HEK293 (cell line): Measurements from ENCODE around the gene NPPB.

Experiments
- BCL11A ChIP-seq: fragments of 450-650 bp; formaldehyde crosslinking; IDR thresholded peaks from 2 replicates; pipeline ENCODE4 v1.5.1; 2016; ENCODE audit warnings: low read depth, missing biosample characterization, missing genetic modification characterization
- FEZF1 ChIP-seq: fragments of 450-650 bp; formaldehyde crosslinking; IDR thresholded peaks from 2 replicates; pipeline ENCODE4 v1.5.1; 2016; ENCODE audit warnings: missing biosample characterization, missing genetic modification characterization
- GLI4 ChIP-seq: fragments of 450-650 bp; formaldehyde crosslinking; IDR thresholded peaks from 2 replicates; pipeline ENCODE4 v1.5.1; 2016; ENCODE audit warnings: missing biosample characterization, missing genetic modification characterization
- IKZF3 ChIP-seq: fragments of 450-650 bp; IDR thresholded peaks from 2 replicates; pipeline ENCODE4 v1.5.0; 2018; ENCODE audit warnings: missing biosample characterization, mild to moderate bottlenecking, missing genetic modification characterization, moderate library complexity
- MZF1 ChIP-seq: fragments of 450-650 bp; formaldehyde crosslinking; IDR thresholded peaks from 2 replicates; pipeline ENCODE4 v1.5.1; 2017; ENCODE audit warnings: missing biosample characterization, missing genetic modification characterization, borderline replicate concordance
- SP3 ChIP-seq: fragments of 450-650 bp; formaldehyde crosslinking; IDR thresholded peaks from 2 replicates; pipeline ENCODE4 v1.5.1; 2016; ENCODE audit warnings: missing biosample characterization, missing genetic modification characterization
- WT1 ChIP-seq: fragments of 450-650 bp; formaldehyde crosslinking; IDR thresholded peaks from 2 replicates; pipeline ENCODE4 v1.5.1; 2016; ENCODE audit warnings: missing biosample characterization, missing genetic modification characterization
- ZBTB7A ChIP-seq: fragments of 450-650 bp; formaldehyde crosslinking; IDR thresholded peaks from 2 replicates; pipeline ENCODE4 v1.5.1; 2016; ENCODE audit warnings: low read depth, missing biosample characterization, missing genetic modification characterization
- ZEB2 ChIP-seq: fragments of 450-650 bp; formaldehyde crosslinking; IDR thresholded peaks from 2 replicates; pipeline ENCODE4 v1.5.1; 2016; ENCODE audit warnings: missing biosample characterization, missing genetic modification characterization
- ZNF132 ChIP-seq: fragments of 450-650 bp; formaldehyde crosslinking; IDR thresholded peaks from 2 replicates; pipeline ENCODE4 v1.5.1; 2017; ENCODE audit warnings: missing biosample characterization, missing genetic modification characterization, borderline replicate concordance
- ZNF169 ChIP-seq: fragments of 450-650 bp; formaldehyde crosslinking; IDR thresholded peaks from 2 replicates; pipeline ENCODE4 v1.5.1; 2016; ENCODE audit warnings: missing biosample characterization, missing genetic modification characterization
- ZNF391 ChIP-seq: fragments of 450-650 bp; formaldehyde crosslinking; IDR thresholded peaks from 2 replicates; pipeline ENCODE4 v1.5.1; 2016; ENCODE audit warnings: low read depth, missing biosample characterization, missing genetic modification characterization, borderline replicate concordance
- ZNF501 ChIP-seq: fragments of 450-650 bp; formaldehyde crosslinking; IDR thresholded peaks from 2 replicates; pipeline ENCODE4 v1.5.1; 2016; ENCODE audit warnings: missing biosample characterization, missing genetic modification characterization
- ZNF560 ChIP-seq: fragments of 450-650 bp; formaldehyde crosslinking; IDR thresholded peaks from 2 replicates; pipeline ENCODE4 v1.5.1; 2017; ENCODE audit warnings: missing biosample characterization, missing genetic modification characterization, borderline replicate concordance
- ZNF785 ChIP-seq: fragments of 450-650 bp; formaldehyde crosslinking; IDR thresholded peaks from 2 replicates; pipeline ENCODE4 v1.5.1; 2016; ENCODE audit warnings: missing biosample characterization, missing genetic modification characterization
- TF ChIP-seq, protein P1 (sequence below): fragments of 450-650 bp; formaldehyde crosslinking; IDR thresholded peaks from 2 replicates; pipeline ENCODE4 v1.5.1; 2016; ENCODE audit warnings: missing biosample characterization, missing genetic modification characterization, borderline replicate concordance
- TF ChIP-seq, protein P2 (sequence below): fragments of 450-650 bp; formaldehyde crosslinking; IDR thresholded peaks from 2 replicates; pipeline ENCODE4 v1.5.1; 2016; ENCODE audit warnings: missing biosample characterization, missing genetic modification characterization
- TF ChIP-seq, protein P3 (sequence below): IDR thresholded peaks from 2 replicates; pipeline ENCODE4 v1.6.1; 2011; ENCODE audit warnings: mild to moderate bottlenecking, low read depth, low read length, borderline replicate concordance
- TF ChIP-seq, protein P4 (sequence below): fragments of 450-650 bp; formaldehyde crosslinking; IDR thresholded peaks from 2 replicates; pipeline ENCODE4 v1.5.1; 2016; ENCODE audit warnings: missing biosample characterization, missing genetic modification characterization
- TF ChIP-seq, protein P5 (sequence below): fragments of 450-650 bp; formaldehyde crosslinking; IDR thresholded peaks from 2 replicates; pipeline ENCODE4 v1.5.1; 2016; ENCODE audit warnings: missing biosample characterization, missing genetic modification characterization
- TF ChIP-seq, protein P6 (sequence below): fragments of 450-650 bp; formaldehyde crosslinking; IDR thresholded peaks from 2 replicates; pipeline ENCODE4 v1.5.1; 2016; ENCODE audit warnings: missing biosample characterization, missing genetic modification characterization

Gene NPPB

DNA sequence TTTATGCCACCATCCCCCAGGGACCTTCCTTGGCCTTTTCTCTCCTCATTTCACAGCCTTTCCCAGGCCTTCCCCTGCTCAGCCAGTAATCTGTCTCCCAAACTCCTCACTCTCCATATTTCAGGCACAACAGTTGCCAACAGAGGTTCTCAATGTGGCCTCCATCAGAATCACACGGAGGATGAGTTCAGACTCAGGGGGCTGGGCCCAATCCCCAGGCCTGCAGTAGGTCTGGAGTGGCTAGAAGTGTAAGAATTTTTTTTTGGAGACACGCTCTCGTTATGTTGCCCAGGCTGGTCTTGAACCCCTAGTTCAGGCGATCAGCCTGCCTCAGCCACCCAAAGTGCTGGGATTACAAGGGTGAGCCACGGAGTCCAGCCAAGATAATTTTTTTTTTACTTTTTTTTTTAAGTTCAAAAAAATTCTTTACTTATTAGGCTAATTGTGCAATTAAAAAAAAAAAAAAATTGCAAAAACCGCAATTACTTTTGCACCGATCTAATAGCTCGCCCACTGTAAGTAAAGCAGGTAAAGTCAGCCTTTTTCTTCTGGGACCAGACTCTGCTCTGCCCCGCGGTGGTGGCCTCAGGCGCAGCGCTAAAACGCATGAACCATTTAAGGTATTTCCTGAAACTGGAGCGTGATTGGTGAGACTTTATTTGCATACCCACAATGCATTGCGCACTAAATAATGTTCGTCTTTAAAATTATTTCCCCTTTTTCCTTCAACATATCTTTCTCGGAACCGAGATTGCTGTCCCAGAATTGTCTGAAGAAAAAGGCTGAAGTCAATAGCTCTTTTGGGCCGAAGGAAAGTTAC is 48.7 kb upstream of the NPPB start (continued):
- TF ChIP-seq, protein P1, sequence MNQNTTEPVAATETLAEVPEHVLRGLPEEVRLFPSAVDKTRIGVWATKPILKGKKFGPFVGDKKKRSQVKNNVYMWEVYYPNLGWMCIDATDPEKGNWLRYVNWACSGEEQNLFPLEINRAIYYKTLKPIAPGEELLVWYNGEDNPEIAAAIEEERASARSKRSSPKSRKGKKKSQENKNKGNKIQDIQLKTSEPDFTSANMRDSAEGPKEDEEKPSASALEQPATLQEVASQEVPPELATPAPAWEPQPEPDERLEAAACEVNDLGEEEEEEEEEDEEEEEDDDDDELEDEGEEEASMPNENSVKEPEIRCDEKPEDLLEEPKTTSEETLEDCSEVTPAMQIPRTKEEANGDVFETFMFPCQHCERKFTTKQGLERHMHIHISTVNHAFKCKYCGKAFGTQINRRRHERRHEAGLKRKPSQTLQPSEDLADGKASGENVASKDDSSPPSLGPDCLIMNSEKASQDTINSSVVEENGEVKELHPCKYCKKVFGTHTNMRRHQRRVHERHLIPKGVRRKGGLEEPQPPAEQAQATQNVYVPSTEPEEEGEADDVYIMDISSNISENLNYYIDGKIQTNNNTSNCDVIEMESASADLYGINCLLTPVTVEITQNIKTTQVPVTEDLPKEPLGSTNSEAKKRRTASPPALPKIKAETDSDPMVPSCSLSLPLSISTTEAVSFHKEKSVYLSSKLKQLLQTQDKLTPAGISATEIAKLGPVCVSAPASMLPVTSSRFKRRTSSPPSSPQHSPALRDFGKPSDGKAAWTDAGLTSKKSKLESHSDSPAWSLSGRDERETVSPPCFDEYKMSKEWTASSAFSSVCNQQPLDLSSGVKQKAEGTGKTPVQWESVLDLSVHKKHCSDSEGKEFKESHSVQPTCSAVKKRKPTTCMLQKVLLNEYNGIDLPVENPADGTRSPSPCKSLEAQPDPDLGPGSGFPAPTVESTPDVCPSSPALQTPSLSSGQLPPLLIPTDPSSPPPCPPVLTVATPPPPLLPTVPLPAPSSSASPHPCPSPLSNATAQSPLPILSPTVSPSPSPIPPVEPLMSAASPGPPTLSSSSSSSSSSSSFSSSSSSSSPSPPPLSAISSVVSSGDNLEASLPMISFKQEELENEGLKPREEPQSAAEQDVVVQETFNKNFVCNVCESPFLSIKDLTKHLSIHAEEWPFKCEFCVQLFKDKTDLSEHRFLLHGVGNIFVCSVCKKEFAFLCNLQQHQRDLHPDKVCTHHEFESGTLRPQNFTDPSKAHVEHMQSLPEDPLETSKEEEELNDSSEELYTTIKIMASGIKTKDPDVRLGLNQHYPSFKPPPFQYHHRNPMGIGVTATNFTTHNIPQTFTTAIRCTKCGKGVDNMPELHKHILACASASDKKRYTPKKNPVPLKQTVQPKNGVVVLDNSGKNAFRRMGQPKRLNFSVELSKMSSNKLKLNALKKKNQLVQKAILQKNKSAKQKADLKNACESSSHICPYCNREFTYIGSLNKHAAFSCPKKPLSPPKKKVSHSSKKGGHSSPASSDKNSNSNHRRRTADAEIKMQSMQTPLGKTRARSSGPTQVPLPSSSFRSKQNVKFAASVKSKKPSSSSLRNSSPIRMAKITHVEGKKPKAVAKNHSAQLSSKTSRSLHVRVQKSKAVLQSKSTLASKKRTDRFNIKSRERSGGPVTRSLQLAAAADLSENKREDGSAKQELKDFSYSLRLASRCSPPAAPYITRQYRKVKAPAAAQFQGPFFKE (tag by site-specific recombination): no peak
- TF ChIP-seq BCL11A (tag by site-specific recombination): no peak
- TF ChIP-seq ZNF391: no peak
- no peak for TF ChIP-seq ZNF785 (tag by site-specific recombination)
- no peak for TF ChIP-seq IKZF3 (tag by site-specific recombination)
- TF ChIP-seq ZNF169 (tag by site-specific recombination): no peak
- no peak for TF ChIP-seq GLI4 (tag by site-specific recombination)
- TF ChIP-seq ZBTB7A: no peak
- no peak for TF ChIP-seq ZNF132
- TF ChIP-seq, protein P2, sequence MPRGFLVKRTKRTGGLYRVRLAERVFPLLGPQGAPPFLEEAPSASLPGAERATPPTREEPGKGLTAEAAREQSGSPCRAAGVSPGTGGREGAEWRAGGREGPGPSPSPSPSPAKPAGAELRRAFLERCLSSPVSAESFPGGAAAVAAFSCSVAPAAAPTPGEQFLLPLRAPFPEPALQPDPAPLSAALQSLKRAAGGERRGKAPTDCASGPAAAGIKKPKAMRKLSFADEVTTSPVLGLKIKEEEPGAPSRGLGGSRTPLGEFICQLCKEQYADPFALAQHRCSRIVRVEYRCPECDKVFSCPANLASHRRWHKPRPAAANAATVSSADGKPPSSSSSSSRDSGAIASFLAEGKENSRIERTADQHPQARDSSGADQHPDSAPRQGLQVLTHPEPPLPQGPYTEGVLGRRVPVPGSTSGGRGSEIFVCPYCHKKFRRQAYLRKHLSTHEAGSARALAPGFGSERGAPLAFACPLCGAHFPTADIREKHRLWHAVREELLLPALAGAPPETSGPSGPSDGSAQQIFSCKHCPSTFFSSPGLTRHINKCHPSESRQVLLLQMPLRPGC: no peak
- no peak for TF ChIP-seq ZNF560 (tag by site-specific recombination)
- TF ChIP-seq SP3 (tag by site-specific recombination): peak; percentile 56
- no peak for TF ChIP-seq WT1 (tag by site-specific recombination)
- TF ChIP-seq ZNF501 (tag by site-specific recombination): 0 out of 2 replicates have a peak, but pooled peaks have one; percentile 25
- no peak for TF ChIP-seq FEZF1 (tag by site-specific recombination)
- TF ChIP-seq, protein P3, sequence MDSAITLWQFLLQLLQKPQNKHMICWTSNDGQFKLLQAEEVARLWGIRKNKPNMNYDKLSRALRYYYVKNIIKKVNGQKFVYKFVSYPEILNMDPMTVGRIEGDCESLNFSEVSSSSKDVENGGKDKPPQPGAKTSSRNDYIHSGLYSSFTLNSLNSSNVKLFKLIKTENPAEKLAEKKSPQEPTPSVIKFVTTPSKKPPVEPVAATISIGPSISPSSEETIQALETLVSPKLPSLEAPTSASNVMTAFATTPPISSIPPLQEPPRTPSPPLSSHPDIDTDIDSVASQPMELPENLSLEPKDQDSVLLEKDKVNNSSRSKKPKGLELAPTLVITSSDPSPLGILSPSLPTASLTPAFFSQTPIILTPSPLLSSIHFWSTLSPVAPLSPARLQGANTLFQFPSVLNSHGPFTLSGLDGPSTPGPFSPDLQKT: peak; percentile 100
- TF ChIP-seq, protein P4, sequence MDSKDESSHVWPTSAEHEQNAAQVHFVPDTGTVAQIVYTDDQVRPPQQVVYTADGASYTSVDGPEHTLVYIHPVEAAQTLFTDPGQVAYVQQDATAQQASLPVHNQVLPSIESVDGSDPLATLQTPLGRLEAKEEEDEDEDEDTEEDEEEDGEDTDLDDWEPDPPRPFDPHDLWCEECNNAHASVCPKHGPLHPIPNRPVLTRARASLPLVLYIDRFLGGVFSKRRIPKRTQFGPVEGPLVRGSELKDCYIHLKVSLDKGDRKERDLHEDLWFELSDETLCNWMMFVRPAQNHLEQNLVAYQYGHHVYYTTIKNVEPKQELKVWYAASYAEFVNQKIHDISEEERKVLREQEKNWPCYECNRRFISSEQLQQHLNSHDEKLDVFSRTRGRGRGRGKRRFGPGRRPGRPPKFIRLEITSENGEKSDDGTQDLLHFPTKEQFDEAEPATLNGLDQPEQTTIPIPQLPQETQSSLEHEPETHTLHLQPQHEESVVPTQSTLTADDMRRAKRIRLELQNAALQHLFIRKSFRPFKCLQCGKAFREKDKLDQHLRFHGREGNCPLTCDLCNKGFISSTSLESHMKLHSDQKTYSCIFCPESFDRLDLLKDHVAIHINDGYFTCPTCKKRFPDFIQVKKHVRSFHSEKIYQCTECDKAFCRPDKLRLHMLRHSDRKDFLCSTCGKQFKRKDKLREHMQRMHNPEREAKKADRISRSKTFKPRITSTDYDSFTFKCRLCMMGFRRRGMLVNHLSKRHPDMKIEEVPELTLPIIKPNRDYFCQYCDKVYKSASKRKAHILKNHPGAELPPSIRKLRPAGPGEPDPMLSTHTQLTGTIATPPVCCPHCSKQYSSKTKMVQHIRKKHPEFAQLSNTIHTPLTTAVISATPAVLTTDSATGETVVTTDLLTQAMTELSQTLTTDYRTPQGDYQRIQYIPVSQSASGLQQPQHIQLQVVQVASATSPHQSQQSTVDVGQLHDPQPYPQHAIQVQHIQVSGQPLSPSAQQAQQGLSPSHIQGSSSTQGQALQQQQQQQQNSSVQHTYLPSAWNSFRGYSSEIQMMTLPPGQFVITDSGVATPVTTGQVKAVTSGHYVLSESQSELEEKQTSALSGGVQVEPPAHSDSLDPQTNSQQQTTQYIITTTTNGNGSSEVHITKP (tag by site-specific recombination): no peak
- TF ChIP-seq MZF1: no peak
- TF ChIP-seq, protein P5, sequence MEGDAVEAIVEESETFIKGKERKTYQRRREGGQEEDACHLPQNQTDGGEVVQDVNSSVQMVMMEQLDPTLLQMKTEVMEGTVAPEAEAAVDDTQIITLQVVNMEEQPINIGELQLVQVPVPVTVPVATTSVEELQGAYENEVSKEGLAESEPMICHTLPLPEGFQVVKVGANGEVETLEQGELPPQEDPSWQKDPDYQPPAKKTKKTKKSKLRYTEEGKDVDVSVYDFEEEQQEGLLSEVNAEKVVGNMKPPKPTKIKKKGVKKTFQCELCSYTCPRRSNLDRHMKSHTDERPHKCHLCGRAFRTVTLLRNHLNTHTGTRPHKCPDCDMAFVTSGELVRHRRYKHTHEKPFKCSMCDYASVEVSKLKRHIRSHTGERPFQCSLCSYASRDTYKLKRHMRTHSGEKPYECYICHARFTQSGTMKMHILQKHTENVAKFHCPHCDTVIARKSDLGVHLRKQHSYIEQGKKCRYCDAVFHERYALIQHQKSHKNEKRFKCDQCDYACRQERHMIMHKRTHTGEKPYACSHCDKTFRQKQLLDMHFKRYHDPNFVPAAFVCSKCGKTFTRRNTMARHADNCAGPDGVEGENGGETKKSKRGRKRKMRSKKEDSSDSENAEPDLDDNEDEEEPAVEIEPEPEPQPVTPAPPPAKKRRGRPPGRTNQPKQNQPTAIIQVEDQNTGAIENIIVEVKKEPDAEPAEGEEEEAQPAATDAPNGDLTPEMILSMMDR (tag by site-specific recombination): peak; percentile 76
- no peak; the same call in 1 of the 2 replicates for TF ChIP-seq ZEB2 (tag by site-specific recombination)
- TF ChIP-seq, protein P6, sequence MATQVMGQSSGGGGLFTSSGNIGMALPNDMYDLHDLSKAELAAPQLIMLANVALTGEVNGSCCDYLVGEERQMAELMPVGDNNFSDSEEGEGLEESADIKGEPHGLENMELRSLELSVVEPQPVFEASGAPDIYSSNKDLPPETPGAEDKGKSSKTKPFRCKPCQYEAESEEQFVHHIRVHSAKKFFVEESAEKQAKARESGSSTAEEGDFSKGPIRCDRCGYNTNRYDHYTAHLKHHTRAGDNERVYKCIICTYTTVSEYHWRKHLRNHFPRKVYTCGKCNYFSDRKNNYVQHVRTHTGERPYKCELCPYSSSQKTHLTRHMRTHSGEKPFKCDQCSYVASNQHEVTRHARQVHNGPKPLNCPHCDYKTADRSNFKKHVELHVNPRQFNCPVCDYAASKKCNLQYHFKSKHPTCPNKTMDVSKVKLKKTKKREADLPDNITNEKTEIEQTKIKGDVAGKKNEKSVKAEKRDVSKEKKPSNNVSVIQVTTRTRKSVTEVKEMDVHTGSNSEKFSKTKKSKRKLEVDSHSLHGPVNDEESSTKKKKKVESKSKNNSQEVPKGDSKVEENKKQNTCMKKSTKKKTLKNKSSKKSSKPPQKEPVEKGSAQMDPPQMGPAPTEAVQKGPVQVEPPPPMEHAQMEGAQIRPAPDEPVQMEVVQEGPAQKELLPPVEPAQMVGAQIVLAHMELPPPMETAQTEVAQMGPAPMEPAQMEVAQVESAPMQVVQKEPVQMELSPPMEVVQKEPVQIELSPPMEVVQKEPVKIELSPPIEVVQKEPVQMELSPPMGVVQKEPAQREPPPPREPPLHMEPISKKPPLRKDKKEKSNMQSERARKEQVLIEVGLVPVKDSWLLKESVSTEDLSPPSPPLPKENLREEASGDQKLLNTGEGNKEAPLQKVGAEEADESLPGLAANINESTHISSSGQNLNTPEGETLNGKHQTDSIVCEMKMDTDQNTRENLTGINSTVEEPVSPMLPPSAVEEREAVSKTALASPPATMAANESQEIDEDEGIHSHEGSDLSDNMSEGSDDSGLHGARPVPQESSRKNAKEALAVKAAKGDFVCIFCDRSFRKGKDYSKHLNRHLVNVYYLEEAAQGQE: no peak
